Stimulated activated memory B cell treated with anti-CD40 and anti-IgM and Interleukin-4, amounts not matched to agents 10 μg/mL and 1 μg/mL and 100 μg/mL, for 72 hours (primary cell): Measurements from ENCODE around the gene PMVK.

Experiments
- ATAC-seq: fragments of 150-1000 bp; cut with Tn5 transposase; 2 replicates; pipeline ENCODE4 v1.10.0; 2021
- H3K27ac Mint-ChIP-seq: one replicate; pipeline ENCODE4 v1.8.0; 2022; ENCODE audit warnings: mild to moderate bottlenecking, mixed read lengths
- H3K27me3 Mint-ChIP-seq: one replicate; pipeline ENCODE4 v1.8.0; 2022; ENCODE audit warnings: mixed read lengths
- H3K36me3 Mint-ChIP-seq: one replicate; pipeline ENCODE4 v1.8.0; 2022; ENCODE audit warnings: mixed read lengths
- H3K4me1 Mint-ChIP-seq: one replicate; pipeline ENCODE4 v1.8.0; 2022; ENCODE audit warnings: mixed read lengths
- H3K4me3 Mint-ChIP-seq: one replicate; pipeline ENCODE4 v1.8.0; 2022; ENCODE audit warnings: mild to moderate bottlenecking, moderate library complexity, mixed read lengths
- H3K9me3 Mint-ChIP-seq: one replicate; pipeline ENCODE4 v1.8.0; 2022; ENCODE audit warnings: mixed read lengths

Gene PMVK

DNA sequence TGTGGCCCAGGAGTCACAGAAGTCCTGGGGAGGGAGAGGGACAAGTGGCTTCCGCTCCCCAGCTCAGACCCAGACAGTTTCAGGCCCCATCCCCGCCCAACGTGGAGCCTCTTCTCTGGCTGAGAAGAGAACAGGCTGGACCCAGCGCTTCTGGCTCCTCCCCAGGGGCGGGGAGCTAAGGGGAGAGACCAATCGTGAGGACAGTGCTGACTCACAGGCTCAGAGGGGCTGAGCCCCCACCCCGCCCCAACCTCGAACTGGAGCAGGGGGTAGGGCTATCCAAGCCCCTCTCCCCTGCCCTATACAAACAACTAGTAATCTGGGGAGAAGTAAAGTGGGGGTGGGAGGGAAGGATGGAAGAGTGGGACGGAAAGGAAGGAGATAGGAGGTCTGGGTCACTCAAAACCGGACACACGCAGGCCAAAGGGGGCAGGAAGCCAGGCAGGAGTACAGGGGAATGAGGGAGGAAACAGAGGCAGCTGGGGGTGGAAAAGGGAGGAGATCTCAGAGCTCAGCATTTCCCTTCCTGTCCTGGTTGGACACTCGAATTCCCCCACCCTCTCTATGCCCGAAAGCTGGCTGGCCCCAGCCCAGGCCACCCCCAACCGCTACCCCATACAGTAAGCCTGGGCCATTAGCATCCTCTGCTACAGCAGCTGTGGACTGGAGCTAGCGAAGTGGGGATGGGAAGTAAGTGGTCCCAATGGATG, 34.3 kb upstream of the PMVK start, which contains the start of gene SHC1:
SHC1 (minus strand) TSS at position 117 of the 710 bp plus-strand sequence. CDS start 221 bp downstream, outside the sequence.
- no peaks in the 10 kb centered on the region for H3K27me3 Mint-ChIP-seq
- H3K36me3 Mint-ChIP-seq, result peaks cover 35% of the 10 kb centered on the region
- H3K4me3 Mint-ChIP-seq, result peak within 1 kb of the TSS; percentile 62
- peaks cover 37% of the 10 kb centered on the region for H3K4me1 Mint-ChIP-seq
- no peaks in the 10 kb centered on the region for H3K9me3 Mint-ChIP-seq
- H3K27ac Mint-ChIP-seq, result peak within 1 kb of the TSS; percentile 82
- no peak for ATAC-seq

GRCh38 chr1:154969860-154970452, 33.4 kb upstream of the PMVK start:
- H3K4me3 Mint-ChIP-seq, result peak overlapping the region; percentile 37
- no peak for ATAC-seq
- peaks cover 43% of the 10 kb centered on the region for H3K36me3 Mint-ChIP-seq
- H3K4me1 Mint-ChIP-seq, result peaks cover 37% of the 10 kb centered on the region
- H3K27me3 Mint-ChIP-seq, result no peaks in the 10 kb centered on the region
- no peaks in the 10 kb centered on the region for H3K9me3 Mint-ChIP-seq
- peak overlapping the region; percentile 82 for H3K27ac Mint-ChIP-seq

DNA sequence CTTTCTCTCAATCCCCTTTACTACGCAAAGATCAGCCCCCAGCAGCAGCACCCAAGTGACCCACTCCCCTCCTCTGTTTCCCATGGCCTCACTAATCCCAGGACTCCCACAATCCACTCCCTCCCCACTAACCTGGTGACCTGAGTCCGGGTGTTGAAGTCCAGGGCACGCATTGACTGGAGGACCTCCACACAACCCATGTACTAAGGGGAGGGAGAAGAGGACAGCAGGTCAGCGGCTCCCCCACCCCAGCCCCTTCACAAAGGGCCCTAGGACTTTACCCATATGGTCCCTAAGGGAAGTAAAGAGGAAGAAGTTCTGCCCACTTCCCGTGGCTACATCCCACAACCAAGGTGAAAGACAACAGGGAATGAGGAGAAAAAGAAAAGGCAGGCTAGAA, 32.7 kb upstream of the PMVK start:
- no peak for ATAC-seq
- Mint-ChIP-seq H3K4me3 (peak overlapping the region; percentile 37), H3K27ac (peak overlapping the region; percentile 82), H3K36me3 (peaks cover 43% of the 10 kb centered on the region), H3K9me3 (no peaks in the 10 kb centered on the region), H3K27me3 (no peaks in the 10 kb centered on the region), H3K4me1 (peaks cover 37% of the 10 kb centered on the region)

- Mint-ChIP-seq H3K36me3 (peaks cover 47% of the 10 kb centered on the region), H3K9me3 (no peaks in the 10 kb centered on the region), H3K27me3 (no peaks in the 10 kb centered on the region), H3K4me1 (peaks cover 42% of the 10 kb centered on the region), H3K27ac (peak overlapping the region; percentile 82), H3K4me3 (no peak overlapping the region)
- ATAC-seq, result no peak
Observed at GRCh38 chr1:154968731-154969130, 32.2 kb upstream of the PMVK start.

GRCh38 chr1:154967331-154967950, 30.9 kb upstream of the PMVK start:
- no peak overlapping the region for H3K4me3 Mint-ChIP-seq
- no peaks in the 10 kb centered on the region for H3K27me3 Mint-ChIP-seq
- ATAC-seq, result no peak
- H3K36me3 Mint-ChIP-seq, result peaks cover 55% of the 10 kb centered on the region
- peak overlapping the region; percentile 3 for H3K27ac Mint-ChIP-seq
- H3K9me3 Mint-ChIP-seq, result no peaks in the 10 kb centered on the region
- H3K4me1 Mint-ChIP-seq, result peaks cover 48% of the 10 kb centered on the region

- no peaks in the 10 kb centered on the region for H3K9me3 Mint-ChIP-seq
- ATAC-seq, result no peak
- no peak overlapping the region for H3K27ac Mint-ChIP-seq
- H3K4me3 Mint-ChIP-seq, result no peak overlapping the region
- peaks cover 50% of the 10 kb centered on the region for H3K36me3 Mint-ChIP-seq
- no peaks in the 10 kb centered on the region for H3K27me3 Mint-ChIP-seq
- peaks cover 40% of the 10 kb centered on the region for H3K4me1 Mint-ChIP-seq
Observed at GRCh38 chr1:154966111-154966510, 29.6 kb upstream of the PMVK start.

DNA sequence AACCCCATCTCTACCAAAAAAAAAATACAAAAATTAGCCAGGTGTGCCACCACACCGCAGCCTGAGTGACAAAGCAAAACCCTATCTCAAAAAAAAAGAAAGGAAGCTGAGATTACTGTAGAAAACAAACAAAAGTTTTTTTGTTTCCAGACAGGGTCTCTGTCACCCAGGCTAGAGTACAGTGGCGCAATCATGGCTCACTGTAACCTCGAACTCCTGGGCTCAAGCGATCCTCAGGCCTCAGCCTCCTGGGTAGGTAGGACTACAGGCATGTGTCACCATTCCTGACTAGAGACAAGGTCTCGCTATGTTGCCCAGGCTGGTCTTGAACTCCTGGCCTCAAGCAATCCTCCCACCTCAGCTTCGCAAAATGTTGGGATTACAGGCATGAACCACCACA, 27.8 kb upstream of the PMVK start:
- Mint-ChIP-seq H3K4me3 (no peak overlapping the region), H3K4me1 (peaks cover 47% of the 10 kb centered on the region), H3K27me3 (no peaks in the 10 kb centered on the region), H3K36me3 (peaks cover 50% of the 10 kb centered on the region), H3K9me3 (no peaks in the 10 kb centered on the region), H3K27ac (no peak overlapping the region)
- ATAC-seq, result no peak

DNA sequence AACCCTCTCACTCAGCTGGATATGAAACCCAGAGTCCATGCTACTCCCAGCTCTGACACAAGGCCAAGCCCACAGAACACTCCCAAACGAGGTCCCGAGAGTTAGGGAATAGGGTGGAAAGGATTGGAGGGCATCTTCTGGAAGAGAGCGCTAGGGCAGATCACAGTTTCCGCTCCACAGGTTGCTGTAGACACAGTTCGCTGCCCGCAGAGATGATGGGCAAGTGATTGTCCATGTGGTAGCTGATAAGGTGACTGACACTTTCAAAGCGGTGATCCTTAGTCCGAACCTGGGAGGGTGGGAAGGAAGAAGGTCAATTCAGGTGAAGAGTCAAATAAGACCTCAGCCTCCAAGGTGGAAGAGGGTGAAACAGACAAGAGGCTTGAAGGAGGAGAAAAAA, 27.1 kb upstream of the PMVK start:
- Mint-ChIP-seq H3K4me3 (no peak overlapping the region), H3K36me3 (peaks cover 49% of the 10 kb centered on the region)

GRCh38 chr1:154962795-154963330, 26.3 kb upstream of the PMVK start:
- Mint-ChIP-seq H3K9me3 (no peaks in the 10 kb centered on the region), H3K27ac (peak overlapping the region; percentile 91), H3K4me1 (peaks cover 43% of the 10 kb centered on the region), H3K4me3 (peak overlapping the region; percentile 86), H3K27me3 (no peaks in the 10 kb centered on the region), H3K36me3 (peaks cover 41% of the 10 kb centered on the region)
- no peak for ATAC-seq

More for the DNA sequence above, 27.1 kb upstream of the PMVK start:
- no peaks in the 10 kb centered on the region for H3K27me3 Mint-ChIP-seq
- H3K9me3 Mint-ChIP-seq, result no peaks in the 10 kb centered on the region
- ATAC-seq, result no peak
- peak overlapping the region; percentile 2 for H3K27ac Mint-ChIP-seq
- peaks cover 44% of the 10 kb centered on the region for H3K4me1 Mint-ChIP-seq

- peaks cover 43% of the 10 kb centered on the region for H3K4me1 Mint-ChIP-seq
- no peaks in the 10 kb centered on the region for H3K27me3 Mint-ChIP-seq
- H3K4me3 Mint-ChIP-seq, result peak overlapping the region; percentile 86
- peaks cover 36% of the 10 kb centered on the region for H3K36me3 Mint-ChIP-seq
- peak; percentile 44 for ATAC-seq
- no peaks in the 10 kb centered on the region for H3K9me3 Mint-ChIP-seq
- peak overlapping the region; percentile 91 for H3K27ac Mint-ChIP-seq
Observed at GRCh38 chr1:154962156-154962749, 25.7 kb upstream of the PMVK start.

- peaks cover 33% of the 10 kb centered on the region for H3K36me3 Mint-ChIP-seq
- H3K4me1 Mint-ChIP-seq, result peaks cover 48% of the 10 kb centered on the region
- peak within 1 kb of the TSS; percentile 91 for H3K27ac Mint-ChIP-seq
- no peaks in the 10 kb centered on the region for H3K9me3 Mint-ChIP-seq
- H3K27me3 Mint-ChIP-seq, result no peaks in the 10 kb centered on the region
- ATAC-seq, result peak; percentile 93
- peak within 1 kb of the TSS; percentile 88 for H3K4me3 Mint-ChIP-seq
Observed at GRCh38 chr1:154961207-154962155, 25.0 kb upstream of the PMVK start, which contains the start of gene PYGO2. PYGO2 (minus strand) TSS chr1:154961782; CDS start chr1:154961576, 206 bp downstream.

- H3K27me3 Mint-ChIP-seq, result no peaks in the 10 kb centered on the region
- ATAC-seq, result no peak
- peaks cover 57% of the 10 kb centered on the region for H3K4me1 Mint-ChIP-seq
- H3K27ac Mint-ChIP-seq, result peak overlapping the region; percentile 91
- peaks cover 28% of the 10 kb centered on the region for H3K36me3 Mint-ChIP-seq
- peak overlapping the region; percentile 88 for H3K4me3 Mint-ChIP-seq
- no peaks in the 10 kb centered on the region for H3K9me3 Mint-ChIP-seq
Observed at GRCh38 chr1:154960446-154961136, 24.1 kb upstream of the PMVK start.

DNA sequence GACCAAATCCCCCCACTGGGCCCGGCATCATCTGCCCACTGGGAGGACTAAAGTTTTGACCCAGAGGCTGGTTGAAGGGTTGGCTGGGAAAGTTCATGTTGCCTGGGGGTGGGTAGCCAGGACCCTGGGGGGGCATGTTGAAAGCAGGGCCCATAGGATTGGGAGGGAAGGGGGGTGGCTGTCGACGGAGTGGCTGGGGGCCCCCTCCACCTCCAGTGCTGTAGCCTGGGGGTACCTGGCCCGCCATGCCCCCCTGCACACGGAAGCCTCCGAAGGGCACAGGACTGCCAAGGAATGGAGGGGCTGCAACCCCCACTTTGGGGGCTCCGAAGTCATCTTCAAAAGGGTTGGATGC, 22.9 kb upstream of the PMVK start:
- Mint-ChIP-seq H3K27ac (peak overlapping the region; percentile 17), H3K4me1 (peaks cover 68% of the 10 kb centered on the region), H3K4me3 (no peak overlapping the region), H3K27me3 (no peaks in the 10 kb centered on the region), H3K9me3 (no peaks in the 10 kb centered on the region), H3K36me3 (peaks cover 22% of the 10 kb centered on the region)
- no peak for ATAC-seq
